K562 (cell line): ENCODE data around the gene PPP3CB. TPM values are rescaled to one million over a fixed set of nuclear protein-coding genes. Genes with fewer than 3 reads are reported as not detected.
A peak's percentile ranks its signal among the peaks of the same experiment; 100 is the strongest.

Experiments
- BCOR ChIP-seq: fragments of 450-650 bp; IDR thresholded peaks from 2 replicates; pipeline ENCODE4 v1.6.1; 2016
- ILF3 ChIP-seq: fragments of 450-650 bp; IDR thresholded peaks from 2 replicates; pipeline ENCODE4 v1.6.1; 2018; ENCODE audit warnings: antibody characterized with exemption, mild to moderate bottlenecking, moderate library complexity, borderline replicate concordance
- NBN ChIP-seq: fragments of 450-650 bp; IDR thresholded peaks from 2 replicates; pipeline ENCODE4 v1.6.1; 2016; ENCODE audit warnings: low read depth, mild to moderate bottlenecking
- RHOXF2B ChIP-seq: fragments of 250-450 bp; sonication (Bioruptor Pico); conservative IDR thresholded peaks from 2 replicates; pipeline ENCODE4 v1.5.1; 2021
- ZNF197 ChIP-seq: fragments of 200-800 bp; sonication (Bioruptor generic); IDR thresholded peaks from 2 replicates; pipeline ENCODE4 v1.6.1; 2016; ENCODE audit warnings: low read depth, missing genetic modification characterization, missing compliant biosample characterization
- ZNF766 ChIP-seq: fragments of 200-800 bp; sonication (Bioruptor generic); conservative IDR thresholded peaks from 2 replicates; pipeline ENCODE4 v1.6.1; 2016; ENCODE audit warnings: missing genetic modification characterization, missing compliant biosample characterization
- polyA plus RNA-seq, 8 experiments: library from polyadenylated mRNA; depleted of rRNA in 4 of 8; stranded (reverse) in 5 of 8; unstranded in 3 of 8; fragments of >200 nt; fragmentation: Nextera tagmentation in 2 of 8; fragmentation: Illumina TruSeq in 1 of 8; extraction: Ambion mirVana in 2 of 8; extraction: Trizol in 1 of 8; gene quantifications; 2 replicates each; pipeline versions ENCODE4 v1.2.1 to v1.2.3, GENCODE V29; 2011 to 2014; ENCODE audit warnings: inconsistent platforms in 1 of 8, missing spikeins in 1 of 8
- total RNA-seq, 7 experiments: library from RNA; depleted of rRNA in 6 of 7; stranded (reverse); fragments of >200 nt in 6 of 7; fragmentation: Illumina TruSeq in 2 of 7; extraction: Trizol in 2 of 7; gene quantifications; 2 replicates each; pipeline versions ENCODE4 v1.2.1 to v1.2.3, GENCODE V29; 2011 to 2021; ENCODE audit warnings: low replicate concordance in 1 of 7
- TF ChIP-seq, protein P1 (sequence below): fragments of 450-650 bp; IDR thresholded peaks from 2 replicates; pipeline ENCODE4 v1.6.1; 2016; ENCODE audit warnings: mild to moderate bottlenecking, moderate library complexity
- TF ChIP-seq, protein P2 (sequence below): fragments of 250-450 bp; sonication (Bioruptor Pico); IDR thresholded peaks from 2 replicates; pipeline ENCODE4 v1.5.0; 2022; ENCODE audit warnings: mild to moderate bottlenecking
- TF ChIP-seq, protein P3 (sequence below): fragments of 250-450 bp; sonication (Bioruptor Pico); IDR thresholded peaks from 2 replicates; pipeline ENCODE4 v1.6.1; 2021; ENCODE audit warnings: mild to moderate bottlenecking
- TF ChIP-seq, protein P4 (sequence below): IDR thresholded peaks from 2 replicates; pipeline ENCODE4 v1.6.1; 2011; ENCODE audit warnings: borderline replicate concordance, low read depth, mild to moderate bottlenecking, moderate library complexity, low read length; ENCODE audit not compliant: insufficient read depth, poor library complexity, severe bottlenecking

Gene PPP3CB
- total and polyA plus RNA-seq, 9 of the 15 experiments (the other 6 are each of a cell fraction or from before 2014, with no cell fraction given) = 9.6 to 27.6 (median 17.8) TPM

DNA sequence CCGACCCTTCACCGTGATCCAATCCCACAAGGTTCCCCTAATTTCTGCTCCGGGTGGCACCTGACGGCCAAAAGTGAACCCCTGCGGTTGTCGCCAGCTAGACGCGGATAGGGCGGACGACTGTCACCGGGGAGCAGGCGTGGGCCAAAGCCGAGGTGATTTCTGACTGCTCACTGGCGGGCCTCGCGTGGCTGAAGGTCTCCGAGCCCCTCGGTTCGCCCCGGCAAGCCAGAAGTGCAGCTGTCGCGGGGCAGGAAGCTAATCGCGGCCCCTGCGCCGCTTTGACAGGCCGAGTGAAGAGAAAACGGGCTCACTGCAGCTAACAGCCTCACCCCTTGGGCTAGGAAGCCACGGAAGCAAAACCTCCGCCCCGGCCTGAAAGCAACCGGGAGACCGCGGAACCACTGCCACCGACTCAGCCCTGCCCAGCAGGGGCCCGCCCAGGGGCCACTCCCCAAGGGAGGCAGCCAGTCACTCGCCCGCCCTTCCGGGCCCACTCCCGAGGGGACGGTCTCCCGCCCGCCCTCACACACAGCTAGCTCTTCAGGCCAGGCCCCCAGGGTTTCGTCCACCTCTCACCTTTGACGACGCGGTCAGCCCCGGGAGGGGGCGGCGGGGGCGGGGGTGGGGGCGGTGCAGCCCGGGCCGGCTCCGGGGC is 469 bp downstream of the PPP3CB start (continued):
- TF ChIP-seq, protein P1, sequence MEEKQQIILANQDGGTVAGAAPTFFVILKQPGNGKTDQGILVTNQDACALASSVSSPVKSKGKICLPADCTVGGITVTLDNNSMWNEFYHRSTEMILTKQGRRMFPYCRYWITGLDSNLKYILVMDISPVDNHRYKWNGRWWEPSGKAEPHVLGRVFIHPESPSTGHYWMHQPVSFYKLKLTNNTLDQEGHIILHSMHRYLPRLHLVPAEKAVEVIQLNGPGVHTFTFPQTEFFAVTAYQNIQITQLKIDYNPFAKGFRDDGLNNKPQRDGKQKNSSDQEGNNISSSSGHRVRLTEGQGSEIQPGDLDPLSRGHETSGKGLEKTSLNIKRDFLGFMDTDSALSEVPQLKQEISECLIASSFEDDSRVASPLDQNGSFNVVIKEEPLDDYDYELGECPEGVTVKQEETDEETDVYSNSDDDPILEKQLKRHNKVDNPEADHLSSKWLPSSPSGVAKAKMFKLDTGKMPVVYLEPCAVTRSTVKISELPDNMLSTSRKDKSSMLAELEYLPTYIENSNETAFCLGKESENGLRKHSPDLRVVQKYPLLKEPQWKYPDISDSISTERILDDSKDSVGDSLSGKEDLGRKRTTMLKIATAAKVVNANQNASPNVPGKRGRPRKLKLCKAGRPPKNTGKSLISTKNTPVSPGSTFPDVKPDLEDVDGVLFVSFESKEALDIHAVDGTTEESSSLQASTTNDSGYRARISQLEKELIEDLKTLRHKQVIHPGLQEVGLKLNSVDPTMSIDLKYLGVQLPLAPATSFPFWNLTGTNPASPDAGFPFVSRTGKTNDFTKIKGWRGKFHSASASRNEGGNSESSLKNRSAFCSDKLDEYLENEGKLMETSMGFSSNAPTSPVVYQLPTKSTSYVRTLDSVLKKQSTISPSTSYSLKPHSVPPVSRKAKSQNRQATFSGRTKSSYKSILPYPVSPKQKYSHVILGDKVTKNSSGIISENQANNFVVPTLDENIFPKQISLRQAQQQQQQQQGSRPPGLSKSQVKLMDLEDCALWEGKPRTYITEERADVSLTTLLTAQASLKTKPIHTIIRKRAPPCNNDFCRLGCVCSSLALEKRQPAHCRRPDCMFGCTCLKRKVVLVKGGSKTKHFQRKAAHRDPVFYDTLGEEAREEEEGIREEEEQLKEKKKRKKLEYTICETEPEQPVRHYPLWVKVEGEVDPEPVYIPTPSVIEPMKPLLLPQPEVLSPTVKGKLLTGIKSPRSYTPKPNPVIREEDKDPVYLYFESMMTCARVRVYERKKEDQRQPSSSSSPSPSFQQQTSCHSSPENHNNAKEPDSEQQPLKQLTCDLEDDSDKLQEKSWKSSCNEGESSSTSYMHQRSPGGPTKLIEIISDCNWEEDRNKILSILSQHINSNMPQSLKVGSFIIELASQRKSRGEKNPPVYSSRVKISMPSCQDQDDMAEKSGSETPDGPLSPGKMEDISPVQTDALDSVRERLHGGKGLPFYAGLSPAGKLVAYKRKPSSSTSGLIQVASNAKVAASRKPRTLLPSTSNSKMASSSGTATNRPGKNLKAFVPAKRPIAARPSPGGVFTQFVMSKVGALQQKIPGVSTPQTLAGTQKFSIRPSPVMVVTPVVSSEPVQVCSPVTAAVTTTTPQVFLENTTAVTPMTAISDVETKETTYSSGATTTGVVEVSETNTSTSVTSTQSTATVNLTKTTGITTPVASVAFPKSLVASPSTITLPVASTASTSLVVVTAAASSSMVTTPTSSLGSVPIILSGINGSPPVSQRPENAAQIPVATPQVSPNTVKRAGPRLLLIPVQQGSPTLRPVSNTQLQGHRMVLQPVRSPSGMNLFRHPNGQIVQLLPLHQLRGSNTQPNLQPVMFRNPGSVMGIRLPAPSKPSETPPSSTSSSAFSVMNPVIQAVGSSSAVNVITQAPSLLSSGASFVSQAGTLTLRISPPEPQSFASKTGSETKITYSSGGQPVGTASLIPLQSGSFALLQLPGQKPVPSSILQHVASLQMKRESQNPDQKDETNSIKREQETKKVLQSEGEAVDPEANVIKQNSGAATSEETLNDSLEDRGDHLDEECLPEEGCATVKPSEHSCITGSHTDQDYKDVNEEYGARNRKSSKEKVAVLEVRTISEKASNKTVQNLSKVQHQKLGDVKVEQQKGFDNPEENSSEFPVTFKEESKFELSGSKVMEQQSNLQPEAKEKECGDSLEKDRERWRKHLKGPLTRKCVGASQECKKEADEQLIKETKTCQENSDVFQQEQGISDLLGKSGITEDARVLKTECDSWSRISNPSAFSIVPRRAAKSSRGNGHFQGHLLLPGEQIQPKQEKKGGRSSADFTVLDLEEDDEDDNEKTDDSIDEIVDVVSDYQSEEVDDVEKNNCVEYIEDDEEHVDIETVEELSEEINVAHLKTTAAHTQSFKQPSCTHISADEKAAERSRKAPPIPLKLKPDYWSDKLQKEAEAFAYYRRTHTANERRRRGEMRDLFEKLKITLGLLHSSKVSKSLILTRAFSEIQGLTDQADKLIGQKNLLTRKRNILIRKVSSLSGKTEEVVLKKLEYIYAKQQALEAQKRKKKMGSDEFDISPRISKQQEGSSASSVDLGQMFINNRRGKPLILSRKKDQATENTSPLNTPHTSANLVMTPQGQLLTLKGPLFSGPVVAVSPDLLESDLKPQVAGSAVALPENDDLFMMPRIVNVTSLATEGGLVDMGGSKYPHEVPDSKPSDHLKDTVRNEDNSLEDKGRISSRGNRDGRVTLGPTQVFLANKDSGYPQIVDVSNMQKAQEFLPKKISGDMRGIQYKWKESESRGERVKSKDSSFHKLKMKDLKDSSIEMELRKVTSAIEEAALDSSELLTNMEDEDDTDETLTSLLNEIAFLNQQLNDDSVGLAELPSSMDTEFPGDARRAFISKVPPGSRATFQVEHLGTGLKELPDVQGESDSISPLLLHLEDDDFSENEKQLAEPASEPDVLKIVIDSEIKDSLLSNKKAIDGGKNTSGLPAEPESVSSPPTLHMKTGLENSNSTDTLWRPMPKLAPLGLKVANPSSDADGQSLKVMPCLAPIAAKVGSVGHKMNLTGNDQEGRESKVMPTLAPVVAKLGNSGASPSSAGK = peak; percentile 0; the same call in 1 of the 2 replicates
- TF ChIP-seq ILF3 (no peak), NBN (peak; percentile 80), ZNF197 (CRISPR knock-in tag) (no peak), RHOXF2B (CRISPR knock-in tag) (no peak), ZNF766 (CRISPR knock-in tag) (no peak), BCOR (0 out of 2 replicates have a peak, but pooled peaks have one; percentile 51)
- TF ChIP-seq, protein P2, sequence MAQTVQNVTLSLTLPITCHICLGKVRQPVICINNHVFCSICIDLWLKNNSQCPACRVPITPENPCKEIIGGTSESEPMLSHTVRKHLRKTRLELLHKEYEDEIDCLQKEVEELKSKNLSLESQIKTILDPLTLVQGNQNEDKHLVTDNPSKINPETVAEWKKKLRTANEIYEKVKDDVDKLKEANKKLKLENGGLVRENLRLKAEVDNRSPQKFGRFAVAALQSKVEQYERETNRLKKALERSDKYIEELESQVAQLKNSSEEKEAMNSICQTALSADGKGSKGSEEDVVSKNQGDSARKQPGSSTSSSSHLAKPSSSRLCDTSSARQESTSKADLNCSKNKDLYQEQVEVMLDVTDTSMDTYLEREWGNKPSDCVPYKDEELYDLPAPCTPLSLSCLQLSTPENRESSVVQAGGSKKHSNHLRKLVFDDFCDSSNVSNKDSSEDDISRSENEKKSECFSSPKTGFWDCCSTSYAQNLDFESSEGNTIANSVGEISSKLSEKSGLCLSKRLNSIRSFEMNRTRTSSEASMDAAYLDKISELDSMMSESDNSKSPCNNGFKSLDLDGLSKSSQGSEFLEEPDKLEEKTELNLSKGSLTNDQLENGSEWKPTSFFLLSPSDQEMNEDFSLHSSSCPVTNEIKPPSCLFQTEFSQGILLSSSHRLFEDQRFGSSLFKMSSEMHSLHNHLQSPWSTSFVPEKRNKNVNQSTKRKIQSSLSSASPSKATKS (CRISPR knock-in tag) = no peak
- TF ChIP-seq, protein P3, sequence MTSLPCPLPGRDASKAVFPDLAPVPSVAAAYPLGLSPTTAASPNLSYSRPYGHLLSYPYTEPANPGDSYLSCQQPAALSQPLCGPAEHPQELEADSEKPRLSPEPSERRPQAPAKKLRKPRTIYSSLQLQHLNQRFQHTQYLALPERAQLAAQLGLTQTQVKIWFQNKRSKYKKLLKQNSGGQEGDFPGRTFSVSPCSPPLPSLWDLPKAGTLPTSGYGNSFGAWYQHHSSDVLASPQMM (CRISPR knock-in tag) = no peak
- TF ChIP-seq, protein P4, sequence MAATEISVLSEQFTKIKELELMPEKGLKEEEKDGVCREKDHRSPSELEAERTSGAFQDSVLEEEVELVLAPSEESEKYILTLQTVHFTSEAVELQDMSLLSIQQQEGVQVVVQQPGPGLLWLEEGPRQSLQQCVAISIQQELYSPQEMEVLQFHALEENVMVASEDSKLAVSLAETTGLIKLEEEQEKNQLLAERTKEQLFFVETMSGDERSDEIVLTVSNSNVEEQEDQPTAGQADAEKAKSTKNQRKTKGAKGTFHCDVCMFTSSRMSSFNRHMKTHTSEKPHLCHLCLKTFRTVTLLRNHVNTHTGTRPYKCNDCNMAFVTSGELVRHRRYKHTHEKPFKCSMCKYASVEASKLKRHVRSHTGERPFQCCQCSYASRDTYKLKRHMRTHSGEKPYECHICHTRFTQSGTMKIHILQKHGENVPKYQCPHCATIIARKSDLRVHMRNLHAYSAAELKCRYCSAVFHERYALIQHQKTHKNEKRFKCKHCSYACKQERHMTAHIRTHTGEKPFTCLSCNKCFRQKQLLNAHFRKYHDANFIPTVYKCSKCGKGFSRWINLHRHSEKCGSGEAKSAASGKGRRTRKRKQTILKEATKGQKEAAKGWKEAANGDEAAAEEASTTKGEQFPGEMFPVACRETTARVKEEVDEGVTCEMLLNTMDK = no peak
